ENCODE measurements around the gene COL19A1. TPM values are rescaled to one million over a fixed set of nuclear protein-coding genes. Genes with fewer than 3 reads are reported as not detected.

Gene COL19A1
- total and polyA plus RNA-seq, 9 of the 15 experiments (the other 6 are each of a cell fraction or from before 2014, with no cell fraction given): not detected

- H2AFZ ChIP-seq (ENCODE audit: low read depth, low read length): no peak overlapping the region
- no peak overlapping the region for H3K27ac ChIP-seq (ENCODE audit: extremely low read depth, low read depth, low read length)
- H3K27me3 ChIP-seq (ENCODE audit: control insufficient read depth in 2 of 2, insufficient read depth in 2 of 2, low read length in 2 of 2): no peaks in the 10 kb centered on the region; a peak in 1 of 5 replicates
- no peaks in the 10 kb centered on the region for H3K36me3 ChIP-seq (ENCODE audit: control insufficient read depth, insufficient read depth, low read length)
- no peaks in the 10 kb centered on the region for H3K79me2 ChIP-seq (ENCODE audit: control insufficient read depth, insufficient read depth, low read length)
- no peaks in the 10 kb centered on the region for H3K9me1 ChIP-seq (ENCODE audit: control insufficient read depth, insufficient read depth, low read length)
- DNase-seq (ENCODE audit: extremely low read depth in 1 of 4, low spot score in 3 of 4) (no peak), FAIRE-seq (no peak), ATAC-seq (no peak)
- H4K20me1 ChIP-seq (replicated peaks; ENCODE audit: control insufficient read depth, insufficient read depth, low read length): no peaks in the 10 kb centered on the region
- H3K4me2 ChIP-seq (ENCODE audit: insufficient read depth, low read length): no peak overlapping the region
- H3K9ac ChIP-seq (ENCODE audit: insufficient read depth in 1 of 2, low read depth in 2 of 2, low read length in 2 of 2): no peak overlapping the region
- CTCF ChIA-PET (ENCODE audit: low intra/inter-chr PET ratio): no interaction called here
- intact Hi-C loops (cut with micrococcal nuclease) (no loop called here), in situ Hi-C loops (cut with MboI) (no loop called here)
- no peaks in the 10 kb centered on the region for H3K9me3 ChIP-seq (replicated peaks; ENCODE audit: control insufficient read depth, insufficient read depth, low read depth, low read length)
- POLR2A ChIA-PET: no interaction called here
- BruUV-seq (replicated peaks): no TSS peak
- 2% methylated on average over 4 of the region's 6 CpGs for WGBS (ENCODE audit: insufficient coverage, low coverage, missing lambda C conversion rate)
- TF ChIP-seq ZZZ3 (IDR thresholded peaks at IDR 0.05) (no peak), POLR2A (conservative IDR thresholded peaks at IDR 0.05) (no peak), FOXP4 (CRISPR knock-in tag; IDR thresholded peaks at IDR 0.05; ENCODE audit: borderline replicate concordance) (no peak), NFIX (CRISPR knock-in tag; IDR thresholded peaks at IDR 0.05; ENCODE audit: low read depth) (no peak), NCOA2 (IDR thresholded peaks at IDR 0.05; ENCODE audit: partially characterized antibody in 2 of 2) (no peak)
- TF ChIP-seq, protein P1, sequence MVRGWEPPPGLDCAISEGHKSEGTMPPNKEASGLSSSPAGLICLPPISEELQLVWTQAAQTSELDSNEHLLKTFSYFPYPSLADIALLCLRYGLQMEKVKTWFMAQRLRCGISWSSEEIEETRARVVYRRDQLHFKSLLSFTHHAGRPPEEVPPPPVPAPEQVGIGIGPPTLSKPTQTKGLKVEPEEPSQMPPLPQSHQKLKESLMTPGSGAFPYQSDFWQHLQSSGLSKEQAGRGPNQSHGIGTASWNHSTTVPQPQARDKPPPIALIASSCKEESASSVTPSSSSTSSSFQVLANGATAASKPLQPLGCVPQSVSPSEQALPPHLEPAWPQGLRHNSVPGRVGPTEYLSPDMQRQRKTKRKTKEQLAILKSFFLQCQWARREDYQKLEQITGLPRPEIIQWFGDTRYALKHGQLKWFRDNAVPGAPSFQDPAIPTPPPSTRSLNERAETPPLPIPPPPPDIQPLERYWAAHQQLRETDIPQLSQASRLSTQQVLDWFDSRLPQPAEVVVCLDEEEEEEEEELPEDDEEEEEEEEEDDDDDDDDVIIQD (CRISPR knock-in tag; IDR thresholded peaks at IDR 0.05): no peak
- no peaks in the 10 kb centered on the region for H3K4me1 ChIP-seq (replicated peaks in 1 of 2; ENCODE audit: control insufficient read depth in 2 of 2, insufficient read depth in 2 of 2, low read length in 2 of 2)
- no peak overlapping the region for H3K4me3 ChIP-seq
Observed at GRCh38 chr6:69888482-69889233, 22.3 kb downstream of the COL19A1 start.
